Esophagus (tissue), 2 donors: ENCODE measurements around the gene DNM1. TPM values are rescaled to one million over a fixed set of nuclear protein-coding genes. Genes with fewer than 3 reads are reported as not detected.
A peak's percentile ranks its signal among the peaks of the same experiment; 100 is the strongest.

Experiments
- H3K27ac ChIP-seq, 2 donors: one replicate each; pipeline ENCODE4 v1.5.1; 2013; ENCODE audit warnings: low read depth in 2 of 2, mild to moderate bottlenecking in 2 of 2, inconsistent platforms in 1 of 2, low read length in 1 of 2, moderate library complexity in 1 of 2
- H3K27me3 ChIP-seq, 2 donors: one replicate each; pipeline ENCODE4 v1.6.1; 2013; ENCODE audit warnings: low read length in 2 of 2, control low read depth in 1 of 2, mild to moderate bottlenecking in 1 of 2; ENCODE audit not compliant: insufficient read depth in 2 of 2, control insufficient read depth in 1 of 2
- H3K36me3 ChIP-seq, 2 donors: one replicate each; pipeline ENCODE4 v1.6.1; 2013; ENCODE audit warnings: low read length in 1 of 2; ENCODE audit not compliant: control insufficient read depth in 2 of 2, insufficient read depth in 2 of 2
- H3K4me1 ChIP-seq, 2 donors: one replicate each; pipeline ENCODE4 v1.6.1; 2013; ENCODE audit warnings: low read length in 1 of 2; ENCODE audit not compliant: control insufficient read depth in 2 of 2, insufficient read depth in 2 of 2
- H3K4me3 ChIP-seq, 2 donors: one replicate each; pipeline ENCODE4 v1.5.1; 2013; ENCODE audit warnings: low read length in 2 of 2, mild to moderate bottlenecking in 2 of 2, low read depth in 1 of 2, moderate library complexity in 1 of 2
- H3K9me3 ChIP-seq, 2 donors: one replicate each; pipeline ENCODE4 v1.6.1; 2013; ENCODE audit warnings: mild to moderate bottlenecking in 2 of 2, low read depth in 1 of 2, low read length in 1 of 2, moderate library complexity in 1 of 2; ENCODE audit not compliant: control insufficient read depth in 2 of 2, insufficient read depth in 1 of 2
- WGBS, 2 donors: extraction: QIAGEN DNeasy Blood & Tissue Kit; methylation state at CpG; one replicate each; pipeline ENCODE4 v1.1.7; 2013; 5-methylcytosine and 5-hydroxymethylcytosine counted together
- polyA plus RNA-seq, 2 donors: library from polyadenylated mRNA; stranded (reverse); fragments of 200-250 nt; gene quantifications; one replicate each; pipeline ENCODE4 v1.2.3, GENCODE V29; 2013
- donor health status: healthy with polysubstance abuse.
- donor health status: Bipolar disorder and iron deficiency.

DNM1 gene
- polyA plus RNA-seq, 2 donors = 2.4 to 4.6 TPM

DNA sequence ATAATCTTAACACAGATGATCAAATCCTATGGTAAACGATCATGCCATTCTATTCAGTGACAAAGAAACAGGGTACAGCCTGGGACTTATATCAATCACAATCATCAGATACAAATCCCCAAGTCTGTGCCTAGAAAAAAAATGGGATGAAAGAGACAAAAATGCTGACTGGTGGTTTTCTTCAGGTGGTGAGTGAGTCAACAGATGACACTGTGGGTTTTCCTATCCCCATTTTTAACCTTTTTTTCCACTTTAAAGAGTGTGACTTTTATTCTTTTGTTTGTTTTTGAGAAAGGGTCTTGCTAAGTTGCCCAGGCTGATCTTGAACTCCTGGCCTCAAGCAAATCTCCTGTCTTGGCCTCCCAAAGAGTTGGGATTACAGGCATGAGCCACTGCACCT lies 15.0 kb upstream of the DNM1 start:
- Histone ChIP-seq H3K9me3 (no peaks in the 10 kb centered on the region), H3K27me3 (no peaks in the 10 kb centered on the region), H3K4me3 (no peak overlapping the region), H3K27ac (no peak overlapping the region), H3K36me3 (peaks cover 7 to 22% of the 10 kb centered on the region in 2 donors), H3K4me1 (peaks cover 7 to 10% of the 10 kb centered on the region in 2 donors)
- 55 to 61% methylated on average over 1 of the region's 1 CpG for WGBS, 2 donors

DNA sequence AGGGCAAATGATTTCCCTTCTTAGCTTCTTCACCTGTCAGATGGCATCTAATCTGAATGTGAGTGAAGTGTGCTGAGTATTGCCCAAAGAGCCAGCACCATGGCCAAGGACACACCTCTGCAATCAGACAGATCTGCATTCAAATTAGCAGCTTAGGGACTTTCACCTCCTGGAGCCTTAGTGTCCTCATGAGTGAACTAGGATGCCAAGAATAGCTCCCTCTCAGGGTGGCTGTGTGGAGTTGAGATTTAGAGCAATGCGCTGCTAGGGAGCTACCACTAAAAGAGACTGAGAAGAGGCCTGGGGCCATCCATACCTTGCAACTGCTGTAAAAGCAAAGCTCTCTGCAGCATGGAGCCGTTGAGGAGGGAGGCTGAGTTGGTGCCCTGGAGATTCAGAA lies 13.2 kb upstream of the DNM1 start:
- 80 to 86% methylated on average over 2 of the region's 2 CpGs for WGBS, 2 donors
- Histone ChIP-seq H3K4me1 (peaks cover 7 to 10% of the 10 kb centered on the region in 2 donors), H3K27me3 (no peaks in the 10 kb centered on the region), H3K4me3 (no peak overlapping the region), H3K9me3 (no peaks in the 10 kb centered on the region), H3K27ac (no peak overlapping the region), H3K36me3 (peaks cover 7 to 19% of the 10 kb centered on the region in 2 donors)

DNA sequence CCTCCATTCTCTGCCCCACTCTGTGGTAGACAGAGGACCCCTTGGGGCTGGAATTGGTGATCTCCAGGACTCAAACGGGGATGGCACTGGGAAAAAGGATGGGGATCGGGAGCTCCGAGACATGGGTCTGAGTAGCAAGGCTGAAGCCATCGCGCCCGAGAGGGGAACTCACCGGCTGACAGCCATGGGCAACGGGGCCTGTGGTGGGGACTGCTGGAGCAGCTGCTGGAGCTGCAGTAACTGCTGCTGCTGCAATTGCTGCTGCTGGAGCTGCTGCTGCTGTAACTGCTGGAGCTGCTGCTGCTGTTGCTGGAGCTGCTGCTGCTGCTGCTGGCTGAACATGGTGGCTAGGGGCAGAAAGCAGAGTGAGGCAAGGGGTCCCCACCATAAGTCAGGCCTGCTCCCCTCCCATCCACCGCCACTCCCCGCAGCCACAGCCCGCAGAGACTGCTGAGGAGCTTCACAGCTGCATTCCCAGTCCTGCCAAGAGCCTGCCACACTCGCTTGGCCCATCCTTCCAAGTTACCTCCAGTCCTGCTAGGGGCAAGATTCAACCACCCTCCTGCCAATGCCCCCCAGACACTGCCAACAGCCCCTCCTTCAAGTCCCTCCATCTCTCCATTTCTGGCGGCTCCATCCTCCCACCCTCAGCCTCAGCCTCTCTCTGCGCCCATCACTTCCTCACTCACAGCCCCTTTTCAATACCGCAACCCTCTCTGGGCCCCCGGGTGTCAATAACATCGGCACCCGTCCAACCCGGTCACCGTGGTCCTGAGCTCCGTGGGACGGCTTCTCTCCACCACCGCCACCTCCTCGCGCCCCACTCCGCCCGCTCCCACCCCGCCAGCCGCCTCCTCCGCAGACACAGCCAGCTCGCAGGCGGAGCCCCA lies 12.4 kb upstream of the DNM1 start:
- H3K36me3 ChIP-seq = peaks cover under 1 to 14% of the 10 kb centered on the region in 2 donors
- H3K27ac ChIP-seq = peak overlapping the region; percentile 90 to 92
- no peaks in the 10 kb centered on the region for H3K27me3 ChIP-seq
- 19 to 21% methylated on average over 30 to 32 of the region's 32 CpGs for WGBS, 2 donors
- no peaks in the 10 kb centered on the region for H3K9me3 ChIP-seq
- peaks cover 7 to 10% of the 10 kb centered on the region in 2 donors for H3K4me1 ChIP-seq
- H3K4me3 ChIP-seq = peak overlapping the region; percentile 69 to 80

DNA sequence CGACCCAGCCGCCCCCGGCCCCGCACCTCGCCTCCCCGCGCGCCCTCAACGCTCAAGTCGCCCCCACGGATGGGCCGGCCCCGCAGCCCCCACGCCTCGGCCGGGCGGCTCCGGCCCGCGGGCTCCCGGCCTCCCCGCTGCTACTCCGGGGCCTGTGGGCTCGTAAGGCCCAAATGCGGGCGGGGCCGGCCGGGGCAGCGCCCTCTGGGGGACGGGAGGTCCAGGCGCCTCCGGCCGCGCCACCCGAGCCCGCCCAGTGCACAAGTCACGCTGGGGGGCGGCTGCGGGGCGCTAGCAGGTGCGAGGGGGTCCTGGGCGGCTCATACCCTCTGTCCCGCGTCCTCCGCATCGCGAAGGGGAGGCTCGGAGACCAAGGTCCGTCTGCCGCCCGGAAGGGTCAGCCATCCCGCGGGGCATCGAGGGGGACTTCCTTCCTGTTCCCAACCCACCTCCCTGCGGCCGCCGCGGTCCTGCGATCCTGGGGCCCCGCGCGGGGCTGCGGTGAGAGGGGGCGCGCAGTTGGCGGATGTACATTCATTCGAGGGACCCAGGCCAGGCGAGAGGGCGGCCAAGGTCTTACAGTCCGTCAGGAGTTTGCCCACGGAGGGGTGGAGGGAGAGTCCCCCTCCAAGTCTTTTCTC lies 11.7 kb upstream of the DNM1 start, which contains the start of gene CIZ1:
Gene CIZ1, minus strand, starts transcription at position 167 of the 641 bp plus-strand sequence. CDS start 715 bp downstream, outside the sequence.
- peak within 1 kb of the TSS; percentile 69 to 80 for H3K4me3 ChIP-seq
- H3K27me3 ChIP-seq = no peaks in the 10 kb centered on the region
- peak within 1 kb of the TSS; percentile 90 to 92 for H3K27ac ChIP-seq
- peaks cover 0 to 7% of the 10 kb centered on the region in 2 donors for H3K36me3 ChIP-seq
- WGBS, 2 donors = 0 to 1% methylated on average over 59 to 71 of the region's 71 CpGs
- no peaks in the 10 kb centered on the region for H3K9me3 ChIP-seq
- H3K4me1 ChIP-seq = peaks cover 7 to 10% of the 10 kb centered on the region in 2 donors

DNA sequence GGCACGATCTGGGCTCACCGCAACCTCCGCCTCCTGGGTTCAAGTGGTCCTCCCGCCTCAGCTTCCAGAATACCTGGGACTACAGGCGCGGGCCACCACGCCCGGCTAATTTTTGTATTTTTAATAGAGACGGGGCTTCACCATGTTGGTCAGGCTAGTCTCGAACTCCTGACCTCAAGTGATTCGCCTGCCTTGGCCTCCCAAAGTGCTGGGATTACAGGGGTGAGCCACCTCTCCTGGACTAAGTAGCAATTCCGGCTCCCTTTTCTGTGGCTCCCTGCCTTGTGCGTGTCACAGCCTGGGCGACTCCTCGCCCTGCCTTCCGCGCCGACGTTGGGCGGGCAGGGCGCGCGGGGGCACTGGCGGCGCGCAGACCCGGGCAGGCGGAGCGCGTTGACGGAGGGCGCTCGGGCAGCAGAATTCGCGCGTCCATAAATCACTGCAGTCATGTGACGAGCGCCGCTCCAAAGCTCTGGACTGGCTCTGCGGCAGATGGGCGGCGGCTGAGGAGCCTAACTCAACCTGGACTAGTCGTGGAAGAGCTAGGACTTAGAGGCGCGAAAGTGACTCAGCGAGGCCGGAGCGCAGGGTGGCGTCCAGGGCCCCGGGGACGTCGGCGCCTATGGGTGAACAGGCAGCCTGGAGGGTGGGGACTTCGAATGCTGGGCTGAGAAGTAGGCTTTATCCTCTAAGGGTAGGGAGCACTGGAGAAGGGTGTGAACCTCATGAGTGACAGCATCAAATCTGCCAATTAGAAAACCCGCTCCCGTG lies 10.4 kb upstream of the DNM1 start:
- peak overlapping the region; percentile 6 to 9 for H3K4me3 ChIP-seq
- H3K27me3 ChIP-seq = no peaks in the 10 kb centered on the region
- H3K36me3 ChIP-seq = peaks cover 0 to 2% of the 10 kb centered on the region in 2 donors
- H3K27ac ChIP-seq = peak overlapping the region; percentile 90 to 92
- H3K9me3 ChIP-seq = no peaks in the 10 kb centered on the region
- 12 to 14% methylated on average over 56 of the region's 56 CpGs for WGBS, 2 donors
- H3K4me1 ChIP-seq = peaks cover 7 to 10% of the 10 kb centered on the region in 2 donors

DNA sequence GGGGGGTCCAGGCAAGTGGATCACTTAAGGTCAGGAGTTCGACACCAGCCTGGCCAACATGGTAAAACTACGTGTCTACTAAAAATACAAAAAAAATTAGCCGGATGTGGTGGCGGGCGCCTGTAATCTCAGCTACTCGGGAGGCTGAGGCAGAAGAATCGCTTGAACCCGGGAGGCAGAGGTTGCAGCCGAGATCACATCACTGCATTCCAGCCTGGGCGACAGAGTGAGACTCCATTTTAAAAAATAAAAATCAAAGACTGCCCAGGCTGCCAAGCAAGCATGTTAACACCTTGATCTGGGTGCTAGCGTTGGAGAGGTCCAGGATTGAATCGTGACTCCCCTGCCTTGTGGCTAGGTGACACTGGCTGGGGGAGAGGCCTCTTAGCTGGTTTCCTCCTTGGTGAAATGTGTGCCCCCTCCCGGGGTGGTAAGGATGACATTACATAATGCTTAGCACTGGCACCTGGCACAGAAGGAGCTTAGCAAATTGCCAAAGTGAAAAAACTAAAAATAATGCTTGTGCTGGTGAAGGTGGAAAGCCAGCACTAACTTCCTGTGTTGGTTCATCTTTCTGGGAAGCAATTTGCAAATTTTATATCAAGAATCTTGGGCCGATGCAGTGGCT lies 9.6 kb upstream of the DNM1 start:
- no peak overlapping the region for H3K4me3 ChIP-seq
- 79 to 82% methylated on average over 14 of the region's 14 CpGs for WGBS, 2 donors

DNA sequence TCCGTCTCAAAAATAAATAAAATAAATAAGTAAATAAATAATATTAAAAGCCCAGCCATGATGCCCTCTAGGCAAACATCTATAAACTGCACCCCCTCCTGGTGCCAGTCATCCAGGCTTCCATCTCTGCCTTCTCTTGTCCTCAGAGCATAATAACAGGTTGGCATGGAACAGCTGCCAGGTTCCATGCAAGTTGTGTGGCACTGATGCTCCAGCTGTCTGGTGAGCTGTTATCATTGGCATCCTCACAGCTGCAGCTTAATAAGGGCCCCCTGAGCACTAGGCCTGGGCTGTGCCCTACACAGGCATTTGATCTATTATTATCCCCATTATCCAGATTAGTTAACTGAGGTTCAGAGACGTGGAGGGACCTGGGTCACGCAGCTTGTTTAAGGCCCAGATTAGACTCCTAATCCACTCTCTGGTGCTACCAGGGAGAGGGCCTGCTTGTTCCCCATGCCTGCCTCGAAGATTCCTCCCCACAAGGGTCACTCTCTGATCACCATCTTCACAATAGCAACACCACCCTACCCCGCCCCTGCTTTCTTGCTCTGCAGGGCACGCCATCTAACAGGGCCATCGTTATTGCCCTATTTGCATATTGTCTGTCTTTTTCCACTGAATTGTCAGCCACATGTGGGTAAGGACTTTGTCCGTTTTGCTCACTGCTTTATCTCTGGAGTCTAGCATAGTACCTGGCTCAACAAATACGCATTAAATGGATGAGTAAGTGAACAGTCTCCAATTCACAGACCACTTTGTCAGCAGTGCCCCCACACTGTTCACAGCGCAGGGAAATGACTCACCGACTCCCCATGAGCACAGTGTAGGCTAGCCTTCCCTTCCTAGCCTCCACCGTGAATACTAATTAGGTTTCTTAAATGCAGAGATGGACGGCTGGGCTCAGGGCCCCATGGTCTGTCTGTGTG lies 1.5 kb upstream of the DNM1 start:
- Histone ChIP-seq H3K4me1 (peaks cover 6 to 8% of the 10 kb centered on the region in 2 donors), H3K4me3 (no peak overlapping the region), H3K27ac (no peak overlapping the region), H3K36me3 (no peaks in the 10 kb centered on the region), H3K9me3 (no peaks in the 10 kb centered on the region), H3K27me3 (peaks cover 0 to 5% of the 10 kb centered on the region in 2 donors)
- WGBS, 2 donors = 79 to 88% methylated on average over 13 of the region's 13 CpGs

More for the DNA sequence above, 9.6 kb upstream of the DNM1 start:
- Histone ChIP-seq H3K27ac (peak overlapping the region; percentile 90 to 92), H3K27me3 (no peaks in the 10 kb centered on the region), H3K4me1 (peaks cover 7 to 10% of the 10 kb centered on the region in 2 donors), H3K36me3 (peaks cover 0 to 2% of the 10 kb centered on the region in 2 donors), H3K9me3 (no peaks in the 10 kb centered on the region)

DNA sequence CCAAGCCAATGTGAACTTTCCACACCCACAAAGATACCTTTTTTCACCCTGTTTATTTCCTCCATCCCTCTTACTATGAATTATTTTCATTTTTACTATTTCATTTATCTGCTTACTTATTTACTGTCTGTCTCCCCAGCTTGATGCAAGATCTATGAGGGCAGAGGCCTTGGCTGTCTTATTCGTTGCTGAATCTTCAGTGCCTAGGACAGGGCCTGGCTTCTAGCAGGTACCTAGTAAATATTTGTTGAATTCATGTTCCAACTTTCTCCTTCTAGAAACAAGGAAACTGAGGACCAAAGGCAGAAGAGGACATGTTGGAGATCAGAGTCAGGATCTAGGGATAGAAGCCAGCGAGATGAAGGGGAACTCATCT lies 543 bp upstream of the DNM1 start:
- H3K4me3 ChIP-seq = no peak overlapping the region
- H3K9me3 ChIP-seq = no peaks in the 10 kb centered on the region
- WGBS, 2 donors = 19 to 24% methylated on average over 2 of the region's 2 CpGs
- H3K36me3 ChIP-seq = no peaks in the 10 kb centered on the region
- H3K27ac ChIP-seq = no peak overlapping the region
- H3K27me3 ChIP-seq = peaks cover 0 to 5% of the 10 kb centered on the region in 2 donors
- peaks cover 6 to 8% of the 10 kb centered on the region in 2 donors for H3K4me1 ChIP-seq
